ENCODE measurements around the gene INSYN1.

INSYN1 gene, protein sequence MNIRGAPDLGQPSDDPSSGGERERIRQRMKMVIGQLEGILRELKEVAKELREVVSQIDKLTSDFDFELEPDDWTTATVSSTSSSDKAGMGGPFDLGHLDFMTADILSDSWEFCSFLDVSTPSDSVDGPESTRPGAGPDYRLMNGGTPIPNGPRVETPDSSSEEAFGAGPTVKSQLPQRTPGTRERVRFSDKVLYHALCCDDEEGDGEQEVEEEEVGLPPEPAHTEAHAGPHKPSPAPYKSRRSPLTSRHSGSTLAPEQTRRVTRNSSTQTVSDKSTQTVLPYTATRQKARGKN

DNA sequence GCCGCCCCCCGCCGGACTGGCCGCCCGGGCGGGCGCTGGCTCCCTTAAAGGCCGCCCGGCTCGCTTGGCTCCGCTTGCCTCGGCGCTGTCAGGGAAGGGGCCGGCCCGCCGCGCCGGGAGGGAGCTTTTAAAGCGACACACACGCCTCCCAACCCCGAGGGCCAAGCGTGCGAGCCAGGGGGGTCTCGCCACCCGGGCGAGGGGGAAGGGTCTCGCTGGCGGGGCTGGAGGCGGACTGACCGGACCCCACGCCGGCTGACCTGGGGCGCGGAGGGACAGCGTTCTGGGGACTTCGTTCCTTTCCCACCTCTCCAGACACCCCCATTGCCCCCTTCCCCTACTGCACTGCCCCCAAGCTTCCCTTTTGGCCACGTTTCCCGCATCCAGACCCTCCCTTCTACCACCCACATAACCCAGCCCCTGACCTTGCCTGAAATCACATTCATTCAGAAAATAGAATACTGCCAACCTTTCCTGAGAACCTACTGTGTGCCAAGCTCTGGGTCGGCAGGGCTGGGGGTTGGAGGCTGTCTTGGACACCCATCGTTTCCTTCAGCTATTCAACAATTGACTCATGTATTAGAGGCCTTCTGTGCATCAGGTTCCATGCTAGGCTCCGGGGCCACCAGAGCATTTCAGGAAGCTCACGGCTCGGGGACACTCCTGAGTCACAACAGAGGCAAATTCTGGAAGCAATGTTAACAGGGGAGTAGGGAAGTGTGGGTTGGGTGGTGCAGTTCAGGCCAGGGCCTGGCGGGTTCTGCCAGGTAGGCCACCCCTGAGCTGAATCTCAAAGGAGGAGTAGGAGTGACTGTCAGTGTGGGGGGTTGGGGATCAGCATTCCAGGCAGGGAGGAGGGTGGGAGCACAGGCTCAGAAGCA lies at the start of gene INSYN1:
TSS of gene INSYN1 (minus strand) at position 102 of the 881 bp plus-strand sequence. CDS start 2,221 bp downstream, outside the sequence.
- no peak for TF ChIP-seq TCF12 (IDR thresholded peaks at IDR 0.05; ENCODE audit: low read depth)
- TF ChIP-seq, protein P1, sequence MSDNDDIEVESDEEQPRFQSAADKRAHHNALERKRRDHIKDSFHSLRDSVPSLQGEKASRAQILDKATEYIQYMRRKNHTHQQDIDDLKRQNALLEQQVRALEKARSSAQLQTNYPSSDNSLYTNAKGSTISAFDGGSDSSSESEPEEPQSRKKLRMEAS (IDR thresholded peaks at IDR 0.05), result no peak
- no peak for TF ChIP-seq TEAD4 (IDR thresholded peaks at IDR 0.05)
- no peak for TF ChIP-seq YY1 (IDR thresholded peaks at IDR 0.05; ENCODE audit: low read depth)
- TF ChIP-seq TAF1 (IDR thresholded peaks at IDR 0.05; ENCODE audit: low read depth), result no peak
- TF ChIP-seq CREB1 (IDR thresholded peaks at IDR 0.05; ENCODE audit: low read depth), result no peak
- TF ChIP-seq FOXM1 (IDR thresholded peaks at IDR 0.05; ENCODE audit: borderline replicate concordance, low read depth), result no peak
- TF ChIP-seq EGR1 (IDR thresholded peaks at IDR 0.05), result no peak
- no peak for TF ChIP-seq ZBTB7A (IDR thresholded peaks at IDR 0.05; ENCODE audit: low read depth)
- no peak for TF ChIP-seq NFIC (IDR thresholded peaks at IDR 0.05)
- TF ChIP-seq, protein P2, sequence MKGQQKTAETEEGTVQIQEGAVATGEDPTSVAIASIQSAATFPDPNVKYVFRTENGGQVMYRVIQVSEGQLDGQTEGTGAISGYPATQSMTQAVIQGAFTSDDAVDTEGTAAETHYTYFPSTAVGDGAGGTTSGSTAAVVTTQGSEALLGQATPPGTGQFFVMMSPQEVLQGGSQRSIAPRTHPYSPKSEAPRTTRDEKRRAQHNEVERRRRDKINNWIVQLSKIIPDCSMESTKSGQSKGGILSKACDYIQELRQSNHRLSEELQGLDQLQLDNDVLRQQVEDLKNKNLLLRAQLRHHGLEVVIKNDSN (IDR thresholded peaks at IDR 0.05), result no peak
- TF ChIP-seq, protein P3, sequence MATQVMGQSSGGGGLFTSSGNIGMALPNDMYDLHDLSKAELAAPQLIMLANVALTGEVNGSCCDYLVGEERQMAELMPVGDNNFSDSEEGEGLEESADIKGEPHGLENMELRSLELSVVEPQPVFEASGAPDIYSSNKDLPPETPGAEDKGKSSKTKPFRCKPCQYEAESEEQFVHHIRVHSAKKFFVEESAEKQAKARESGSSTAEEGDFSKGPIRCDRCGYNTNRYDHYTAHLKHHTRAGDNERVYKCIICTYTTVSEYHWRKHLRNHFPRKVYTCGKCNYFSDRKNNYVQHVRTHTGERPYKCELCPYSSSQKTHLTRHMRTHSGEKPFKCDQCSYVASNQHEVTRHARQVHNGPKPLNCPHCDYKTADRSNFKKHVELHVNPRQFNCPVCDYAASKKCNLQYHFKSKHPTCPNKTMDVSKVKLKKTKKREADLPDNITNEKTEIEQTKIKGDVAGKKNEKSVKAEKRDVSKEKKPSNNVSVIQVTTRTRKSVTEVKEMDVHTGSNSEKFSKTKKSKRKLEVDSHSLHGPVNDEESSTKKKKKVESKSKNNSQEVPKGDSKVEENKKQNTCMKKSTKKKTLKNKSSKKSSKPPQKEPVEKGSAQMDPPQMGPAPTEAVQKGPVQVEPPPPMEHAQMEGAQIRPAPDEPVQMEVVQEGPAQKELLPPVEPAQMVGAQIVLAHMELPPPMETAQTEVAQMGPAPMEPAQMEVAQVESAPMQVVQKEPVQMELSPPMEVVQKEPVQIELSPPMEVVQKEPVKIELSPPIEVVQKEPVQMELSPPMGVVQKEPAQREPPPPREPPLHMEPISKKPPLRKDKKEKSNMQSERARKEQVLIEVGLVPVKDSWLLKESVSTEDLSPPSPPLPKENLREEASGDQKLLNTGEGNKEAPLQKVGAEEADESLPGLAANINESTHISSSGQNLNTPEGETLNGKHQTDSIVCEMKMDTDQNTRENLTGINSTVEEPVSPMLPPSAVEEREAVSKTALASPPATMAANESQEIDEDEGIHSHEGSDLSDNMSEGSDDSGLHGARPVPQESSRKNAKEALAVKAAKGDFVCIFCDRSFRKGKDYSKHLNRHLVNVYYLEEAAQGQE (IDR thresholded peaks at IDR 0.05; ENCODE audit: low read depth), result no peak
- no peak for TF ChIP-seq RAD21 (IDR thresholded peaks at IDR 0.05; ENCODE audit: low read depth)
- TF ChIP-seq EP300 (IDR thresholded peaks at IDR 0.05; ENCODE audit: borderline replicate concordance), result no peak
- TF ChIP-seq CEBPB (IDR thresholded peaks at IDR 0.05), result no peak

DNA sequence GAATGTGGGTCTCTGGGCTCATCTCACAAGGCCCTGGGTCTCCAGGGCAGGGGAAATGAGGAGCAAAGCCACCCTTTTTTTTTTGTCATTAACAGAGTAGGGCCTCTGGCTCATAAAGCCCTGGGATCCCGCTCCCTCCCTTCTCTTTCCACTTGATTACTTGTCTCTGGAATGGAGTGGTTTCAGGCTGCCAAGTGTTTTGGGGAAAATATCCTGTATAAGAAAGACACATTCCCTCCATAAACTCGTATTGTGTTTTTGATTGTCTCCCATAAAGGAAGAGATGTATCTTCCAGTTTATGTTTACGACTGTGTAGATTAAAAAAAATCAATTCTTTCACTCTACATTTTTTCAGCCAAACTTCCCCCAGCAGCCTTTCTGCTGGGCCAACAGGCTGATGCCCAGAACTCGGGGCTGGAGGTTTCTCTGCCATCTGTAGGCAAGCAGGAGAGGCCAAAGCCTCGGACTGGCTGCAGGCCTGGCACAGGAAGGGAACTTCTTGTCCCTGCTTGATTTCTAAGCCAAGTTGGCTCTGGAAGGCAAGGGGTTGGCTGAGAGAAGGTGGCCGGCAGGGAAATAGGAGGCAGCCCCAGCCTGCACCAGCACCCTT lies 49.4 kb upstream of the INSYN1 start:
- TF ChIP-seq CEBPB (IDR thresholded peaks at IDR 0.05) (no peak), CREB1 (IDR thresholded peaks at IDR 0.05; ENCODE audit: low read depth) (no peak), YY1 (IDR thresholded peaks at IDR 0.05; ENCODE audit: low read depth) (no peak), TAF1 (IDR thresholded peaks at IDR 0.05; ENCODE audit: low read depth) (no peak), RAD21 (IDR thresholded peaks at IDR 0.05; ENCODE audit: low read depth) (no peak), EP300 (IDR thresholded peaks at IDR 0.05; ENCODE audit: borderline replicate concordance) (no peak), FOXM1 (IDR thresholded peaks at IDR 0.05; ENCODE audit: borderline replicate concordance, low read depth) (no peak), TCF12 (IDR thresholded peaks at IDR 0.05; ENCODE audit: low read depth) (no peak), EGR1 (IDR thresholded peaks at IDR 0.05) (no peak), ZBTB7A (IDR thresholded peaks at IDR 0.05; ENCODE audit: low read depth) (no peak), TEAD4 (IDR thresholded peaks at IDR 0.05) (no peak), NFIC (IDR thresholded peaks at IDR 0.05) (no peak)
- TF ChIP-seq, protein P3 (IDR thresholded peaks at IDR 0.05; ENCODE audit: low read depth), result no peak
- TF ChIP-seq, protein P2 (IDR thresholded peaks at IDR 0.05), result no peak
- TF ChIP-seq, protein P1 (IDR thresholded peaks at IDR 0.05), result no peak

DNA sequence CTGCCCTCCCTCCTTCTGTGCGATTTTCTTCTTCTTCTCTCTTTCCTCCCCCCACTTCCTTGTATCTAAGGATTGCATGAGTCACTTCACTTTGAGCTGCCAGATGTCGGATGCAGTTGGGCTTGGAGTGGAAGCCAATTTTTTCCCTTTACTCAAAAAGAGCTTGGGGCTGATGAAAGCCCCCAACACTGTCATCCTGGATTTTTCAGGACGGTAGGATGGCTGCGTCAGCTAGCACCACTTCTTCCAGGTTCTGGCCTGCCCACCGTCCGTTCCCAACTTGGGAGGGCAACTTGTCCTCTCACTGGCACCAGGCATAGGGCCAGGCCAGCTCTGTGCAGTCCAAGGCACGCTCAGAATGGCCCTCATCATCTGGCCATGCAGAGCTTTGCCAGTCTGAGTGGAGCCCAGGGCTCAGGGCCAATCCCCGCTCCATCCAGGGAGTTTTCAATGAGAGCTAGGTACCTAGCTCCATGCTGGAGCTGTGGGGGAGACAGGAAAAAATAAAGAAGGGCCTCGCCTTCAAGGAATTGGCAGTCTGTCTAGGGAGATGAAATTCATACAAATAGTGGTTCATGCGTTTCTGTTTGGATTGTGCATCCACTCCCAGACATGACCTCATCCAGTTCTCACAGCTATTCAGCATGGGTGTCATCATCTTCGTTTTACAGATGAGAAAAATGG lies 47.7 kb upstream of the INSYN1 start:
- no peak for TF ChIP-seq TEAD4 (IDR thresholded peaks at IDR 0.05)
- no peak for TF ChIP-seq TCF12 (IDR thresholded peaks at IDR 0.05; ENCODE audit: low read depth)
- TF ChIP-seq YY1 (IDR thresholded peaks at IDR 0.05; ENCODE audit: low read depth), result no peak
- TF ChIP-seq, protein P1 (IDR thresholded peaks at IDR 0.05), result no peak
- no peak for TF ChIP-seq NFIC (IDR thresholded peaks at IDR 0.05)
- no peak for TF ChIP-seq EP300 (IDR thresholded peaks at IDR 0.05; ENCODE audit: borderline replicate concordance)
- TF ChIP-seq, protein P3 (IDR thresholded peaks at IDR 0.05; ENCODE audit: low read depth), result no peak
- TF ChIP-seq FOXM1 (IDR thresholded peaks at IDR 0.05; ENCODE audit: borderline replicate concordance, low read depth), result no peak
- TF ChIP-seq, protein P2 (IDR thresholded peaks at IDR 0.05), result no peak
- TF ChIP-seq EGR1 (IDR thresholded peaks at IDR 0.05), result no peak
